Measurements from ENCODE around the gene NLRP9. TPM values are rescaled to one million over a fixed set of nuclear protein-coding genes. Genes with fewer than 3 reads are reported as not detected.

NLRP9 gene
- total and polyA plus RNA-seq, 2 experiments from 2014 or later, result not detected

GRCh38 chr19:55660991-55661390 is 77.2 kb downstream of the NLRP9 start:
- peaks cover 90% of the 10 kb centered on the region for H3K79me2 ChIP-seq
- H3K9me3 ChIP-seq (ENCODE audit: low read depth), result no peaks in the 10 kb centered on the region
- no peak for DNase-seq (ENCODE audit: low spot score)
- no peaks in the 10 kb centered on the region for H3K27me3 ChIP-seq
- peaks cover 23% of the 10 kb centered on the region for H3K4me1 ChIP-seq (ENCODE audit: insufficient read depth)
- H3K4me2 ChIP-seq, result no peak overlapping the region
- H3K27ac ChIP-seq, result no peak overlapping the region
- H2AFZ ChIP-seq, result no peak overlapping the region
- TF ChIP-seq CTCF (IDR thresholded peaks at IDR 0.05; ENCODE audit: poor library complexity) (no peak), EZH2 (IDR thresholded peaks at IDR 0.05; ENCODE audit: borderline replicate concordance) (no peak), EZH2phosphoT487 (IDR thresholded peaks at IDR 0.05; ENCODE audit: low read depth, severe bottlenecking, unreplicated experiment) (no peak)
- no peaks in the 10 kb centered on the region for H3K9me2 ChIP-seq (replicated peaks; ENCODE audit: insufficient read depth)
- peaks cover 77% of the 10 kb centered on the region for H4K20me1 ChIP-seq (ENCODE audit: insufficient read depth, poor library complexity, severe bottlenecking)
- 90% methylated on average over 5 of the region's 16 CpGs for WGBS (ENCODE audit: low lambda C conversion rate, missing lambda C conversion rate)
- H3K4me3 ChIP-seq, result no peak overlapping the region
- peaks cover 5% of the 10 kb centered on the region for H3K36me3 ChIP-seq (replicated peaks; ENCODE audit: insufficient read depth, low read depth)

GRCh38 chr19:55660404-55660803 is 77.8 kb downstream of the NLRP9 start:
- Histone ChIP-seq H3K36me3 (replicated peaks; ENCODE audit: insufficient read depth, low read depth) (peaks cover 5% of the 10 kb centered on the region), H4K20me1 (ENCODE audit: insufficient read depth, poor library complexity, severe bottlenecking) (peaks cover 80% of the 10 kb centered on the region), H3K27ac (no peak overlapping the region), H3K9me3 (ENCODE audit: low read depth) (no peaks in the 10 kb centered on the region), H3K79me2 (peaks cover 91% of the 10 kb centered on the region), H3K4me1 (ENCODE audit: insufficient read depth) (peaks cover 25% of the 10 kb centered on the region), H3K4me3 (no peak overlapping the region), H2AFZ (no peak overlapping the region), H3K27me3 (no peaks in the 10 kb centered on the region), H3K4me2 (no peak overlapping the region), H3K9me2 (replicated peaks; ENCODE audit: insufficient read depth) (no peaks in the 10 kb centered on the region)
- no peak for DNase-seq (ENCODE audit: low spot score)
- 98% methylated on average over 4 of the region's 12 CpGs for WGBS (ENCODE audit: low lambda C conversion rate, missing lambda C conversion rate)
- TF ChIP-seq EZH2phosphoT487 (IDR thresholded peaks at IDR 0.05; ENCODE audit: low read depth, severe bottlenecking, unreplicated experiment), result no peak
- TF ChIP-seq CTCF (IDR thresholded peaks at IDR 0.05; ENCODE audit: poor library complexity), result no peak
- TF ChIP-seq EZH2 (IDR thresholded peaks at IDR 0.05; ENCODE audit: borderline replicate concordance), result no peak

GRCh38 chr19:55659822-55660221 is 78.4 kb downstream of the NLRP9 start:
- Histone ChIP-seq H3K4me1 (ENCODE audit: insufficient read depth) (peaks cover 25% of the 10 kb centered on the region), H3K4me2 (no peak overlapping the region), H3K36me3 (replicated peaks; ENCODE audit: insufficient read depth, low read depth) (peaks cover 5% of the 10 kb centered on the region), H3K9me3 (ENCODE audit: low read depth) (no peaks in the 10 kb centered on the region), H2AFZ (no peak overlapping the region), H3K27ac (no peak overlapping the region), H3K9me2 (replicated peaks; ENCODE audit: insufficient read depth) (no peaks in the 10 kb centered on the region), H3K27me3 (no peaks in the 10 kb centered on the region), H4K20me1 (ENCODE audit: insufficient read depth, poor library complexity, severe bottlenecking) (peaks cover 80% of the 10 kb centered on the region), H3K4me3 (no peak overlapping the region), H3K79me2 (peaks cover 95% of the 10 kb centered on the region)
- WGBS (ENCODE audit: low lambda C conversion rate, missing lambda C conversion rate), result 93% methylated on average over 4 of the region's 9 CpGs
- TF ChIP-seq CTCF (IDR thresholded peaks at IDR 0.05; ENCODE audit: poor library complexity), result no peak
- no peak for TF ChIP-seq EZH2phosphoT487 (IDR thresholded peaks at IDR 0.05; ENCODE audit: low read depth, severe bottlenecking, unreplicated experiment)
- TF ChIP-seq EZH2 (IDR thresholded peaks at IDR 0.05; ENCODE audit: borderline replicate concordance), result no peak
- no peak for DNase-seq (ENCODE audit: low spot score)
